Endometrial microvascular endothelial cells (primary cell): Measurements from ENCODE around the gene AIFM2. TPM values are rescaled to one million over a fixed set of nuclear protein-coding genes. Genes with fewer than 3 reads are reported as not detected.

ENCODE experiments used
- in situ Hi-C: cut with HindIII; loops from 2 replicates; pipeline ENCODE4 v1.10.0; 2017; ENCODE audit warnings: low sequenced_read_pairs, low pct_unique_long_range_greater_than_20kb; ENCODE audit errors: inconsistent ontology term
- total RNA-seq: library from RNA; depleted of rRNA; stranded (reverse); fragments of >200 nt; gene quantifications from one replicate; pipeline ENCODE4 v1.2.3, GENCODE V29; 2015; ENCODE audit errors: inconsistent ontology term

The AIFM2 gene
- total RNA-seq, 1 donor from 2014 or later: 9.3 TPM

DNA sequence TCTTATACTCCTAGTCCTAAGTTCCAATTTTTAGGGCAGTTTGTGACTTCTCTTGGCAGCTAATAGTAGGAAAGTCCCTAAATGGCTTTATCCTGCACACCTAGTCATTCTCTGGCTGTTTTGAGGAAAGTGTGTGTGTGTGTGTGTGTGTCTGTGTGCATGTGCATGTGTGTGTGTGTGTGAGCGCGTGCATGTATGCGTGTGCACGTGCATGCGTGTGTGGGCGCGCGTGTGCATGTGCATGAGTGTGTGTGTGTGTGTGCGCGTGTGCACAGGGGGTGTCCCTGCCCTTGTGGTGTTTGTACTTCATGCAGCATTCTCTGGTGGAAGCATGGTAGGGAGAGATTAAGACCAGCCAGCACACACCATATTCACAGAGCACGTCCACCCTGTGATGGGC lies 61.8 kb downstream of the AIFM2 start:
- in situ Hi-C loops: no loop called here

DNA sequence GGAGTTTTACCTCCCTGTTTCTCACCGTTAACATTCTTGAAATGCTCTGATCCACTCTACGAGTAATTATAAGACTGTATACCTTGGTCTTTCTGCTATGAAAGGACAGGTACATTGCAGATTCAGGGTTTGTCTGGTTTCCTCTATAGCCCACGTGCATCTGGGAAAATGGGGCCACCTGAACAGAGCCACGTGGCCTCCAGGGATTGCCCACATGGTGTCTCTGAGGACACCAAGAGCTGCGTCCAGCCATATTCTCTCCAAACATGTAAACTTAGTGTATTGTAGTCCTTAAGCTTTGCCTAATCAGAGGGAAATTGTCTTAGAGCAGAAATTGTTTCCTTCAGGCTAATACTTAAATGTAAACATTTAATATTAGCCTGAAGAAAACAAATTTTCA lies 63.3 kb downstream of the AIFM2 start:
- in situ Hi-C loops: no loop called here

DNA sequence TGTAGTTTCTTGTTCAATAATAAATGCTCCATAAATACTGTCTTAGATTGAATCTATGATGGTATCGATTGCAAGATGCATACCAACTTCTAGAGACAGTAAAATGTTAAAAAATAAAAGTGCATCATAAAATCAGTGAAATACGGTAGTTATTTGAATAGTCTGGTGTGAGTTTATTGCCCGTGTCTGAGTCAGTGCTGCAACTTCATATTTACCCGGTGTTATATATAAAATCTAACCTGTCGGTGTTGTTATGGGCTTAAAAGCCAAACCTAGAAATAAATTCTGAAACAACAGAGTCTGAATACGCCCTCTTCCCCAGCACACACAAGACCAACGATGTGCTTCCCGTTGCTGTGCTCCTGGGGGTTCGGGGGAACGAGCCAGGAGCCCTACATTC lies 63.7 kb downstream of the AIFM2 start:
- in situ Hi-C loops: no loop called here

DNA sequence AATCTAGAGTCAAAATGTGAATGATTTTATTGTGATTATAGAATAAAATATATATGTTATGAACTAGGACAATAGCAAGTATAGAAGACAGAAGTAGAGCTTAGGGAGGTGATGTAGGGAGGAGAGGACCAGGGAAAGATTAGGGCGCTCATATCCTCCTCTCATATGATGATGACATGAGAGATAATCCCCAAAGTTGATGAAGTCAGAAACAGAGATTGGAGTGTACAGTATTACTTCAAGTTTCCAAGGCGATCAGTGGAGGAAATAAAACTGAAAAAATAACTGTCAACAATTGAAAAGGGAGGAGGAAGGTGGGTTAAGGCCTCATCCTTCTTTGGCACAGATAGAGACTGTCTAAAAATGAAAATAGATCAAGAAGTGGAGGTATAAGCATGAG lies 65.0 kb downstream of the AIFM2 start:
- in situ Hi-C loops: no loop called here

DNA sequence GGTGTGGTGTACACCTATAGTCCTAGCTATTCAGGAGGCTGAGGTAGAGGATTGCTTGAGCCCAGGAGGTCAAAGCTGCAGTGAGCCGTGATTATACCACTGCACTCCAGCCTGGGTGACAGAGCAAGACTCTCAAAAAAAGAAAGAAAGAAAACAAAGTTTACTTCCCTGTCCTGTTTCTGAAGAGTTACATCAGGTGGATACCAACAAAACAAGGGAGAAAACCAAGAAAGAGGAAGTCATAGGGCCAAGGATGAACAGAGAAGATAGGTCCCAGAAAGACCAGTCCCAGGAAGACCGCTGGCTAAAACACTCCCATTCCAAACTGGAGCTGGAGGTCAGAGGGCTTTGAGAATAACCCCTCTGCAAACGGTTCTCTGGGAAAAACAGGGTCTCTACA lies 66.4 kb downstream of the AIFM2 start:
- in situ Hi-C loops: no loop called here

DNA sequence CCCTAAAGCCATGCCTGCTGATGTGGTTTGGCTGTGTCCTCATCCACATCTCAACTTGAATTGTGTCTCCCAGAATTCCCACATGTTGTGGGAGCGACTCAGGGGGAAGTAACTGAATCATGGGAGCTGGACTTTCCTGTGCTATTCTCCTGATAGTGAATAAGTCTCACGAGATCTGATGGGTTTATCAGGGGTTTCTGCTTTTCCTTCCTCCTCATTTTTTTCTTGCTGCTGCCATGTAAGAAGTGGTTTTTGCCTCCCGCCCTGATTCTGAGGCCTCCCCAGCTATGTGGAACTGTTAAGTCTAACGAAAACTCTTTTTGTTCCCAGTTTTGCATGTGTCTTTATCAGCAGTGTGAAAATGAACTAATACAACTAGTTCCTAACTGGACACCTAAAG lies 68.1 kb downstream of the AIFM2 start:
- in situ Hi-C loops: no loop called here

DNA sequence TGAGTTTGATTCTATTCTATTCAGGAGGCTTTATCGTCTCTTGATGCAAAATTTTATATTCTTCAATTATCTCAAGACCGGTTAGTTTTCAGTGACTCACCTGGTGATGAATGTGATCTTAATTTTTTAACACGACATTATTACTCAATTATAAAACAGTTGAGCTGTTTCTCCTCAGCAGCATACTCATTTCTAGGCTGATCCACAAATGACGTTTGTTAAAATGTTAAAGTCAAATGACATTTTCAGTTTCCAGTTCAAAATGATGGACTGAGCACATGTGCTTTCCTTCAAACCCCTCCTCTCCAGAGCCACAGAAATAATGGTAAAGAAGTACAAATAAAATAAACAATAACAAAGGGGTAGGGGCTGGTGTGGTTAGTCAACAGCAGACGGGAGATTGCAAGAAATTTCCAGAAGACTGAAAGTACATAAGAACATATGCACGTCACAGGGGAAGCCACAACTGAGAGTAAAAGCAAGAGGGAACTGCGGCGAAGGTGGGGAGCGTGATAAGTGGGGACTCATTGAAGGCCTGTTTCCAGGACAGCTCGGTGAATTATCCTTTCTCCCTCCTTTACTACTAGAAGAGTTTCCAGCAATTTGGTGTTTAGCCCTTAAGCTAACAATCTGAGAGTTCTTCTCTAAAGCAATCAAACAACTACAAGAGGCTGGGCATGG lies 69.1 kb downstream of the AIFM2 start:
- in situ Hi-C loops: no loop called here

Other genes with a start within 250 kb of the AIFM2 start
- 1.1 TPM for gene MACROH2A2, start 80.0 kb downstream of the AIFM2 start, total RNA-seq
- gene TYSND1, start 13.9 kb upstream of the AIFM2 start, total RNA-seq: 7.0 TPM
- 77.5 TPM for gene SAR1A, start 37.7 kb upstream of the AIFM2 start, total RNA-seq
- gene PPA1, start 100.6 kb upstream of the AIFM2 start, total RNA-seq: 222 TPM
- gene NPFFR1, start 151.2 kb upstream of the AIFM2 start, total RNA-seq: not detected
- 16.4 TPM for gene LRRC20, start 249.8 kb upstream of the AIFM2 start, total RNA-seq